Nucleus accumbens (tissue), 56 donors: Measurements from ENCODE around the gene MT1G.
"Not testable (repeated sequence)": the region's sequence is repeated elsewhere in the genome, so short reads cannot be mapped to it uniquely, and the experiment has no call there.

Experiments used
- DNase-seq, 56 donors: peaks; one replicate each; lab custom pipeline; 2025; lab: John Stamatoyannopoulos, UW

The MT1G gene

GRCh38 chr16:56667581-56668571 lies at the start of gene MT1G:
Gene MT1G (minus strand): TSS chr16:56668065. CDS start chr16:56667993, 72 bp downstream.
- DNase-seq, result peak in 16 of 56 donors; percentile 19 to 66 (median 34)

GRCh38 chr16:56717532-56717931 lies 49.7 kb upstream of the MT1G start:
- not testable (repeated sequence) for DNase-seq

- DNase-seq, result no peak
Measured at GRCh38 chr16:56716761-56717160, 48.9 kb upstream of the MT1G start.

GRCh38 chr16:56715126-56715525 lies 47.3 kb upstream of the MT1G start:
- DNase-seq, result no peak

GRCh38 chr16:56713794-56714193 lies 45.9 kb upstream of the MT1G start:
- no peak for DNase-seq

- DNase-seq, result no peak
Measured at GRCh38 chr16:56711862-56712261, 44.0 kb upstream of the MT1G start.

GRCh38 chr16:56710181-56710737 lies 42.4 kb upstream of the MT1G start:
- no peak for DNase-seq

GRCh38 chr16:56709443-56710040 lies 41.7 kb upstream of the MT1G start:
- DNase-seq, result no peak

- DNase-seq, result no peak
Measured at GRCh38 chr16:56708525-56709442, 40.9 kb upstream of the MT1G start.

- no peak for DNase-seq
Measured at GRCh38 chr16:56702836-56703235, 35.0 kb upstream of the MT1G start.

GRCh38 chr16:56701534-56701933 lies 33.7 kb upstream of the MT1G start:
- DNase-seq, result no peak

- DNase-seq, result no peak
Measured at GRCh38 chr16:56700631-56701030, 32.8 kb upstream of the MT1G start.

- no peak for DNase-seq
Measured at GRCh38 chr16:56700195-56700594, 32.3 kb upstream of the MT1G start.

- DNase-seq, result no peak
Measured at GRCh38 chr16:56697456-56698155, 29.7 kb upstream of the MT1G start.

- no peak for DNase-seq
Measured at GRCh38 chr16:56695246-56695645, 27.4 kb upstream of the MT1G start.

GRCh38 chr16:56691885-56692284 lies 24.0 kb upstream of the MT1G start:
- no peak for DNase-seq

- DNase-seq, result no peak
Measured at GRCh38 chr16:56690420-56691122, 22.7 kb upstream of the MT1G start.

- no peak for DNase-seq
Measured at GRCh38 chr16:56689171-56689570, 21.3 kb upstream of the MT1G start.

GRCh38 chr16:56688762-56689161 lies 20.9 kb upstream of the MT1G start:
- no peak for DNase-seq
